Ishikawa (cell line): ENCODE measurements around the gene DLEU7.

Experiments
- CEBPB ChIP-seq: IDR thresholded peaks from 2 replicates; pipeline ENCODE4 v1.6.1; 2012
- CREB1 ChIP-seq: IDR thresholded peaks from 2 replicates; pipeline ENCODE4 v1.6.1; 2012; ENCODE audit warnings: low read depth
- EP300 ChIP-seq: IDR thresholded peaks from 2 replicates; pipeline ENCODE4 v1.6.1; 2012; ENCODE audit warnings: borderline replicate concordance
- FOXM1 ChIP-seq: IDR thresholded peaks from 2 replicates; pipeline ENCODE4 v1.6.1; 2012; ENCODE audit warnings: low read depth, borderline replicate concordance
- MAX ChIP-seq: IDR thresholded peaks from 2 replicates; pipeline ENCODE4 v1.6.1; 2012
- NFIC ChIP-seq: IDR thresholded peaks from 2 replicates; pipeline ENCODE4 v1.6.1; 2012
- RAD21 ChIP-seq: IDR thresholded peaks from 2 replicates; pipeline ENCODE4 v1.6.1; 2012; ENCODE audit warnings: low read depth
- REST ChIP-seq: IDR thresholded peaks from 2 replicates; pipeline ENCODE4 v1.6.1; 2012; ENCODE audit warnings: low read depth, mild to moderate bottlenecking
- TAF1 ChIP-seq: IDR thresholded peaks from 2 replicates; pipeline ENCODE4 v1.6.1; 2012; ENCODE audit warnings: low read depth, mild to moderate bottlenecking
- TCF12 ChIP-seq: IDR thresholded peaks from 2 replicates; pipeline ENCODE4 v1.6.1; 2012; ENCODE audit warnings: low read depth
- TEAD4 ChIP-seq: IDR thresholded peaks from 2 replicates; pipeline ENCODE4 v1.6.1; 2012
- USF1 ChIP-seq: IDR thresholded peaks from 2 replicates; pipeline ENCODE4 v1.6.1; 2012
- YY1 ChIP-seq: IDR thresholded peaks from 2 replicates; pipeline ENCODE4 v1.6.1; 2012; ENCODE audit warnings: low read depth
- ZBTB7A ChIP-seq: IDR thresholded peaks from 2 replicates; pipeline ENCODE4 v1.6.1; 2012; ENCODE audit warnings: low read depth

GRCh38 chr13:50871405-50871804, 27.9 kb upstream of the DLEU7 start:
- no peak for TF ChIP-seq CREB1
- no peak for TF ChIP-seq CEBPB
- no peak for TF ChIP-seq REST
- no peak for TF ChIP-seq EP300
- TF ChIP-seq TAF1 = no peak
- TF ChIP-seq FOXM1 = no peak
- no peak for TF ChIP-seq MAX
- TF ChIP-seq USF1 = no peak
- no peak for TF ChIP-seq YY1
- TF ChIP-seq TCF12 = no peak
- TF ChIP-seq RAD21 = no peak
- TF ChIP-seq TEAD4 = no peak
- TF ChIP-seq NFIC = no peak
- TF ChIP-seq ZBTB7A = no peak
